Skeletal muscle satellite cell (primary cell): ENCODE results near the gene MRPL58. TPM values are rescaled to one million over a fixed set of nuclear protein-coding genes. Genes with fewer than 3 reads are reported as not detected.

Source experiments
- H3K27me3 ChIP-seq: 2 replicates; pipeline ENCODE4 v1.7.0; 2013; ENCODE audit warnings: low read length; ENCODE audit not compliant: control insufficient read depth, insufficient read depth
- H3K36me3 ChIP-seq: 2 replicates; pipeline ENCODE4 v1.7.0; 2013; ENCODE audit warnings: mild to moderate bottlenecking, control low read depth, low read length; ENCODE audit not compliant: insufficient read depth
- H3K4me1 ChIP-seq: 2 replicates; pipeline ENCODE4 v1.7.0; 2013; ENCODE audit warnings: low read length; ENCODE audit not compliant: control insufficient read depth, insufficient read depth
- H3K4me2 ChIP-seq: 2 replicates; pipeline ENCODE4 v1.7.0; 2013; ENCODE audit warnings: mild to moderate bottlenecking, low read length
- H3K4me3 ChIP-seq: 2 replicates; pipeline ENCODE4 v1.7.0; 2013; ENCODE audit warnings: low read length
- H3K9ac ChIP-seq: 2 replicates; pipeline ENCODE4 v1.7.0; 2013; ENCODE audit warnings: mild to moderate bottlenecking, low read depth, low read length, moderate library complexity
- H3K9me3 ChIP-seq: replicated peaks from 2 replicates; pipeline ENCODE4 v1.7.0; 2013; ENCODE audit warnings: mild to moderate bottlenecking, control low read depth, low read length
- small RNA-seq: library from RNA; depleted of rRNA; stranded (forward); fragments of <200 nt; gene quantifications from one replicate; pipeline ENCODE3, GENCODE V24; 2012

Gene MRPL58

GRCh38 chr17:75068750-75069149 lies 56.3 kb downstream of the MRPL58 start:
- Histone ChIP-seq H3K4me2 (no peak overlapping the region), H3K4me3 (no peak overlapping the region), H3K36me3 (peaks cover 16% of the 10 kb centered on the region), H3K27me3 (no peaks in the 10 kb centered on the region), H3K9ac (no peak overlapping the region), H3K4me1 (no peaks in the 10 kb centered on the region), H3K9me3 (no peaks in the 10 kb centered on the region)

DNA sequence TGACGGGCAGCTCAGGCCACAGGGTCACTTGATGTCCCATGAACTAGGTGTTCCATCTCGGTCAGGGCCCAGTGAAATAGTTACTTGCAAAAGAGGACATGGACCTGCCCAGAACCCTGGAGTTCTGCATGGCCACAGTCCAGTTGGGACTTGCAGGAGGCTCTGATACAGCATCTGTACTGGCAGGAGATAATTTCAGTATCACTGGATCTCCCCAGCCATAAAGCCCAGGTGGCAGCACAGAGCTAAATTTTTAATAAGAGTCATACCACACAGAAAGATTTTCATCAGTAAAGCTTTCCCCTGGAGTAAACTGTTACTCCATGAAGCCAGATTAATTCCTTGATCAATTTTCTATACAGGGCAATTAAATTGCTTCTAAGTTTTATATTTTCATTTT lies 57.3 kb downstream of the MRPL58 start:
- Histone ChIP-seq H3K4me2 (no peak overlapping the region), H3K27me3 (no peaks in the 10 kb centered on the region), H3K4me3 (no peak overlapping the region), H3K9ac (no peak overlapping the region), H3K36me3 (peaks cover 6% of the 10 kb centered on the region), H3K4me1 (no peaks in the 10 kb centered on the region), H3K9me3 (no peaks in the 10 kb centered on the region)

Small RNA genes within 50 kb of the gene (small RNA-seq; reads per million reads assigned to genes)
- gene AC111186.1 (not detected), gene RN7SL573P (not detected), gene RNU6-362P (not detected)
